ENCODE data around the gene MRPL18. TPM values are rescaled to one million over a fixed set of nuclear protein-coding genes. Genes with fewer than 3 reads are reported as not detected.
A peak's percentile ranks its signal among the peaks of the same experiment; 100 is the strongest.

The MRPL18 gene
- total and polyA plus RNA-seq, 9 of the 15 experiments (the other 6 are each of a cell fraction or from before 2014, with no cell fraction given): 149 to 456 (median 196) TPM

DNA sequence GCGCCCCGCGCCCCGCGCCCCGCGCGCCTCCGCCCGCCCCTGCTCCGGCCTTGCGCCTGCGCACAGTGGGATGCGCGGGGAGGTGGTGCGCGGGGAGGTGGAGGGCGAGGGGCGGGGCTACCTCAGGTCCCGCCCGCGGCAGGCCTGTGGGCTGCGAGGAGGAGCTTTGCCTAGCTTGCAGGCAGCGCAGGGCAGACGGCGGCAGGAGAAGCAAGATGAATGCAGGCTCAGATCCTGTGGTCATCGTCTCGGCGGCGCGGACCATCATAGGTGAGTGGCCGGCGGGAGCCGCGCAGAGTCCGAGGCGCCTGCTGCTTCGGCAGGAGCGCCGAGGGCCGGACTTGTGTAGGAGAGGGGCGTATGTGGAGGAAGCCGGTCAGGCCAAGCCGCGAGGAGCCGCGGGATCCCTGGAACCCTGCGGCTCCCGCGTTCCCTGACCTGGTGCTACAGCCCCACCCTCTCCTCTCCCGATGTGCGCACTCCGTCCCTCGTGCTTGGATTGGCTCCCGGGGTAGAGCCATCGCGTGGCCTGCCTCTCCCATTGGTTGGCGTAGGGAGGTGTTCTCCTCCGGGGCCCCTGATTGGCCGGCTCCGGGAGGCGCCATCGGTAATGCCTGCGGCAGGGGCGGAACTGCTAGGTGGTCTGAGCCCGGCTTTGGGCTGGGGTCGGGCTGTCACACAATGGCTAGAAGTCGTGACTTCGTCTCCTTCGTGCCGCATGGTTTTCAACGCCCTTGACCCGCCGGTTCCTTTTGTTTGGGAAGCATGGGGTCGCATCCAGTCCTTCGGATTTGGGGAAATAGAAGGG is 28.2 kb upstream of the MRPL18 start, which contains the start of gene ACAT2 (continued):
- TF ChIP-seq, protein P1, sequence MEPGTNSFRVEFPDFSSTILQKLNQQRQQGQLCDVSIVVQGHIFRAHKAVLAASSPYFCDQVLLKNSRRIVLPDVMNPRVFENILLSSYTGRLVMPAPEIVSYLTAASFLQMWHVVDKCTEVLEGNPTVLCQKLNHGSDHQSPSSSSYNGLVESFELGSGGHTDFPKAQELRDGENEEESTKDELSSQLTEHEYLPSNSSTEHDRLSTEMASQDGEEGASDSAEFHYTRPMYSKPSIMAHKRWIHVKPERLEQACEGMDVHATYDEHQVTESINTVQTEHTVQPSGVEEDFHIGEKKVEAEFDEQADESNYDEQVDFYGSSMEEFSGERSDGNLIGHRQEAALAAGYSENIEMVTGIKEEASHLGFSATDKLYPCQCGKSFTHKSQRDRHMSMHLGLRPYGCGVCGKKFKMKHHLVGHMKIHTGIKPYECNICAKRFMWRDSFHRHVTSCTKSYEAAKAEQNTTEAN (CRISPR knock-in tag; IDR thresholded peaks at IDR 0.05): no peak
- TF ChIP-seq BCLAF1 (IDR thresholded peaks at IDR 0.05; ENCODE audit: borderline replicate concordance in 1 of 2, control insufficient read depth in 1 of 2, low read depth in 2 of 2, low read length in 1 of 2) (no peak), CLOCK (CRISPR knock-in tag; IDR thresholded peaks at IDR 0.05; ENCODE audit: borderline replicate concordance) (no peak), L3MBTL2 (IDR thresholded peaks at IDR 0.05) (peak; percentile 83), ZSCAN29 (IDR thresholded peaks at IDR 0.05) (0 out of 2 replicates have a peak, but pooled peaks have one; percentile 40), ASH1L (IDR thresholded peaks at IDR 0.05; ENCODE audit: borderline replicate concordance, low read depth, partially characterized antibody) (peak; percentile 97), HNRNPL (IDR thresholded peaks at IDR 0.05; ENCODE audit: low read depth, low read length) (no peak), RBM17 (IDR thresholded peaks at IDR 0.05; ENCODE audit: borderline replicate concordance, low read depth, low read length) (no peak), HNRNPK (IDR thresholded peaks at IDR 0.05; ENCODE audit: low read depth, low read length, poor library complexity, severe bottlenecking) (no peak), SUPT5H (IDR thresholded peaks at IDR 0.05) (peak; percentile 93), POU5F1 (IDR thresholded peaks at IDR 0.05; ENCODE audit: borderline replicate concordance, low read depth, low read length, partially characterized antibody) (peak; percentile 76), BCL6 (CRISPR knock-in tag; IDR thresholded peaks at IDR 0.05) (no peak), PTBP1 (IDR thresholded peaks at IDR 0.05; ENCODE audit: low read depth, low read length) (no peak)
- TF ChIP-seq, protein P2, sequence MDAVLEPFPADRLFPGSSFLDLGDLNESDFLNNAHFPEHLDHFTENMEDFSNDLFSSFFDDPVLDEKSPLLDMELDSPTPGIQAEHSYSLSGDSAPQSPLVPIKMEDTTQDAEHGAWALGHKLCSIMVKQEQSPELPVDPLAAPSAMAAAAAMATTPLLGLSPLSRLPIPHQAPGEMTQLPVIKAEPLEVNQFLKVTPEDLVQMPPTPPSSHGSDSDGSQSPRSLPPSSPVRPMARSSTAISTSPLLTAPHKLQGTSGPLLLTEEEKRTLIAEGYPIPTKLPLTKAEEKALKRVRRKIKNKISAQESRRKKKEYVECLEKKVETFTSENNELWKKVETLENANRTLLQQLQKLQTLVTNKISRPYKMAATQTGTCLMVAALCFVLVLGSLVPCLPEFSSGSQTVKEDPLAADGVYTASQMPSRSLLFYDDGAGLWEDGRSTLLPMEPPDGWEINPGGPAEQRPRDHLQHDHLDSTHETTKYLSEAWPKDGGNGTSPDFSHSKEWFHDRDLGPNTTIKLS (IDR thresholded peaks at IDR 0.05; ENCODE audit: borderline replicate concordance, low read depth): peak; percentile 71; the same call in 1 of the 2 replicates

Measured in K562 (cell line).